ENCODE results near the gene NOL4L. TPM values are rescaled to one million over a fixed set of nuclear protein-coding genes. Genes with fewer than 3 reads are reported as not detected.

Gene NOL4L
- polyA plus RNA-seq, 1 donor (not counting 4 experiments of a cell fraction or from before 2014, with no cell fraction given) = 1.0 TPM

- Histone ChIP-seq H3K79me2 (ENCODE audit: control insufficient read depth, insufficient read depth, low read length) (no peaks in the 10 kb centered on the region), H2AFZ (ENCODE audit: control insufficient read depth, low read length) (no peak overlapping the region), H3K9ac (ENCODE audit: control insufficient read depth, extremely low read depth, insufficient read depth, low read length) (no peak overlapping the region), H3K9me3 (ENCODE audit: control insufficient read depth, low read depth, low read length) (no peaks in the 10 kb centered on the region), H3K9me1 (ENCODE audit: control insufficient read depth, extremely low read depth, insufficient read depth, low read length) (no peaks in the 10 kb centered on the region), H3K27ac (ENCODE audit: control insufficient read depth, insufficient read depth, low read length) (no peak overlapping the region), H3K36me3 (ENCODE audit: control insufficient read depth in 2 of 2, extremely low read depth in 1 of 2, insufficient read depth in 2 of 2, low read length in 2 of 2) (no peaks in the 10 kb centered on the region), H3K27me3 (ENCODE audit: control insufficient read depth, extremely low read depth, insufficient read depth, low read length) (no peaks in the 10 kb centered on the region), H4K20me1 (ENCODE audit: control insufficient read depth, extremely low read depth, insufficient read depth, low read length) (no peaks in the 10 kb centered on the region), H3K4me3 (ENCODE audit: control insufficient read depth in 2 of 3, extremely low read depth in 1 of 3, insufficient read depth in 2 of 3, low read depth in 1 of 3, low read length in 3 of 3) (no peak overlapping the region), H3K4me2 (ENCODE audit: control insufficient read depth, extremely low read depth, insufficient read depth, low read depth, low read length) (no peak overlapping the region), H3K4me1 (ENCODE audit: control insufficient read depth, extremely low read depth, insufficient read depth, low read length) (no peaks in the 10 kb centered on the region)
- TF ChIP-seq EZH2 (IDR thresholded peaks at IDR 0.05; ENCODE audit: low read length) = no peak
- TF ChIP-seq, protein P1, sequence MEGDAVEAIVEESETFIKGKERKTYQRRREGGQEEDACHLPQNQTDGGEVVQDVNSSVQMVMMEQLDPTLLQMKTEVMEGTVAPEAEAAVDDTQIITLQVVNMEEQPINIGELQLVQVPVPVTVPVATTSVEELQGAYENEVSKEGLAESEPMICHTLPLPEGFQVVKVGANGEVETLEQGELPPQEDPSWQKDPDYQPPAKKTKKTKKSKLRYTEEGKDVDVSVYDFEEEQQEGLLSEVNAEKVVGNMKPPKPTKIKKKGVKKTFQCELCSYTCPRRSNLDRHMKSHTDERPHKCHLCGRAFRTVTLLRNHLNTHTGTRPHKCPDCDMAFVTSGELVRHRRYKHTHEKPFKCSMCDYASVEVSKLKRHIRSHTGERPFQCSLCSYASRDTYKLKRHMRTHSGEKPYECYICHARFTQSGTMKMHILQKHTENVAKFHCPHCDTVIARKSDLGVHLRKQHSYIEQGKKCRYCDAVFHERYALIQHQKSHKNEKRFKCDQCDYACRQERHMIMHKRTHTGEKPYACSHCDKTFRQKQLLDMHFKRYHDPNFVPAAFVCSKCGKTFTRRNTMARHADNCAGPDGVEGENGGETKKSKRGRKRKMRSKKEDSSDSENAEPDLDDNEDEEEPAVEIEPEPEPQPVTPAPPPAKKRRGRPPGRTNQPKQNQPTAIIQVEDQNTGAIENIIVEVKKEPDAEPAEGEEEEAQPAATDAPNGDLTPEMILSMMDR (optimal IDR thresholded peaks at IDR 0.05 in 1 of 3, IDR thresholded peaks at IDR 0.05 in 1 of 3, conservative IDR thresholded peaks at IDR 0.05 in 1 of 3; ENCODE audit: extremely low read depth in 1 of 3, insufficient read depth in 2 of 3, low read length in 3 of 3) = no peak
- DNase-seq (ENCODE audit: low read depth, low spot score) (no peak), FAIRE-seq (no peak)
- dilution Hi-C loops (cut with MboI; ENCODE audit: extremely low pct_ligation_motif_present, low sequenced_read_pairs) = no loop called here
Measured at GRCh38 chr20:32447136-32448027, 137.8 kb downstream of the NOL4L start.

DNA sequence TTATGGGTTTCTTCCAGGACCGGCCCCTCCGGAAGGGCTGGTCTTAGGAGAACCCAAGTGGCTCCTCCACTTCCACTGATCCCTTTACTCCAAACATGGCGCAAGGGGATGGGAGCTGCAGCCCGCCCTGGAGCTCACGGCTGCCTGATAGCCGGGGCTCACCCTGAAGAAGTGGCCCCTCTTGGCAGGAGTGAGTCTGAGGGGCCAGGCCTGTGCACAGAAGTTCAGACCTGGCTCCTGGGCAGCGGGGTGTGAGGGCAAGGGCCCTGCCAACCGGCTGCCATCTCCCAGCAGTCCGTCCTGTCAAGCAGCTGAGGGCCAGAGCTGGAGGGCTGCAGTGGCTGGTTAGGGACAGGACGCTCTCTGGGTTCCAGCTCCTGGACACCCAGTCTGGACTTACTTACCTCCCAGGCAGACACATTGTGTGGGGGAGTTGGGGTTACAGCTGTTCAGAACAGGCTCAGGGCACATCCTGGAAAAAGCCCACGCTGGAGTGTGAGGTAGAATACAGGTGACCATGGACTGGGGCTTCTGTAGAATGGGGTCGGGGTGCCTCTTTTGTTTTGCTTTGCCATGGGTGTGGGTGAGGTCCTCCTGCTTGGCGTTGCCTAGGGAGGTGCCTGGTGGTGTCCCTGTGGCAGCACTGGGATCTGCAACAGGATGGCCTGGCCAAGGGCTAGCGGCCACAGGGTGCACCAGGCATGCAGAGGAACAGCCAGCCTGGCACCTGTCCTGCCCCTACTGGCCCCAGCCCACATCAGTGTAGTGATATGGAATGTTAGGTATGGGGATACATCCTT, 138.6 kb downstream of the NOL4L start:
- DNase-seq (ENCODE audit: low read depth, low spot score) = no peak
- no peaks in the 10 kb centered on the region for H3K9me1 ChIP-seq (ENCODE audit: control insufficient read depth, extremely low read depth, insufficient read depth, low read length)
- no peak overlapping the region for H2AFZ ChIP-seq (ENCODE audit: control insufficient read depth, low read length)
- no peaks in the 10 kb centered on the region for H3K4me1 ChIP-seq (ENCODE audit: control insufficient read depth, extremely low read depth, insufficient read depth, low read length)
- no peak overlapping the region for H3K27ac ChIP-seq (ENCODE audit: control insufficient read depth, insufficient read depth, low read length)
- TF ChIP-seq EZH2 (IDR thresholded peaks at IDR 0.05; ENCODE audit: low read length) = no peak
- TF ChIP-seq, protein P1 (optimal IDR thresholded peaks at IDR 0.05 in 1 of 3, IDR thresholded peaks at IDR 0.05 in 1 of 3, conservative IDR thresholded peaks at IDR 0.05 in 1 of 3; ENCODE audit: extremely low read depth in 1 of 3, insufficient read depth in 2 of 3, low read length in 3 of 3) = no peak
- no peak for FAIRE-seq
- H3K4me2 ChIP-seq (ENCODE audit: control insufficient read depth, extremely low read depth, insufficient read depth, low read depth, low read length) = no peak overlapping the region
- dilution Hi-C loops (cut with MboI; ENCODE audit: extremely low pct_ligation_motif_present, low sequenced_read_pairs) = no loop called here
- no peaks in the 10 kb centered on the region for H3K9me3 ChIP-seq (ENCODE audit: control insufficient read depth, low read depth, low read length)
- H3K36me3 ChIP-seq (ENCODE audit: control insufficient read depth in 2 of 2, extremely low read depth in 1 of 2, insufficient read depth in 2 of 2, low read length in 2 of 2) = peaks cover 0 to 2% of the 10 kb centered on the region in 2 experiments
- no peaks in the 10 kb centered on the region for H4K20me1 ChIP-seq (ENCODE audit: control insufficient read depth, extremely low read depth, insufficient read depth, low read length)
- no peaks in the 10 kb centered on the region for H3K27me3 ChIP-seq (ENCODE audit: control insufficient read depth, extremely low read depth, insufficient read depth, low read length)
- no peak overlapping the region for H3K9ac ChIP-seq (ENCODE audit: control insufficient read depth, extremely low read depth, insufficient read depth, low read length)
- H3K4me3 ChIP-seq (ENCODE audit: control insufficient read depth in 2 of 3, extremely low read depth in 1 of 3, insufficient read depth in 2 of 3, low read depth in 1 of 3, low read length in 3 of 3) = no peak overlapping the region
- H3K79me2 ChIP-seq (ENCODE audit: control insufficient read depth, insufficient read depth, low read length) = no peaks in the 10 kb centered on the region

Measured in keratinocyte (primary cell).